Neutrophil (primary cell): ENCODE data around the gene GABRQ.

Experiments used
- H3K27ac ChIP-seq: fragments of 200-600 bp; sonication (generic); 2 replicates; pipeline ENCODE4 v1.5.1; 2016; ENCODE audit warnings: mild to moderate bottlenecking, moderate library complexity
- H3K27me3 ChIP-seq: fragments of 200-600 bp; sonication (generic); 2 replicates; pipeline ENCODE4 v1.6.0; 2016; ENCODE audit warnings: mild to moderate bottlenecking
- H3K36me3 ChIP-seq: fragments of 200-600 bp; sonication (generic); 2 replicates; pipeline ENCODE4 v1.5.1; 2017
- H3K4me1 ChIP-seq, 2 experiments: fragments of 200-600 bp in 1 of 2; sonication (generic) in 1 of 2; 1 replicate in 1 of 2; 2 replicates in 1 of 2; pipeline versions ENCODE4 v1.5.1 to v1.6.1; 2013 to 2016; ENCODE audit warnings: low read depth in 1 of 2, low read length in 1 of 2, mild to moderate bottlenecking in 1 of 2, moderate library complexity in 1 of 2; ENCODE audit not compliant: control insufficient read depth in 1 of 2, insufficient read depth in 1 of 2
- H3K4me3 ChIP-seq, 2 experiments: fragments of 200-600 bp in 1 of 2; sonication (generic) in 1 of 2; 1 replicate in 1 of 2; 2 replicates in 1 of 2; pipeline ENCODE4 v1.5.1; 2013 to 2016; ENCODE audit warnings: low read depth in 1 of 2, low read length in 1 of 2, mild to moderate bottlenecking in 1 of 2, moderate library complexity in 1 of 2
- H3K9me3 ChIP-seq: fragments of 200-600 bp; sonication (generic); 2 replicates; pipeline ENCODE4 v1.5.1; 2016
- TF ChIP-seq, protein P1 (sequence below): fragments of 200-600 bp; sonication (generic); IDR thresholded peaks from 2 replicates; pipeline ENCODE4 v1.5.1; 2016; ENCODE audit warnings: antibody characterized with exemption

Gene GABRQ

GRCh38 chrX:152640034-152640818, 2.5 kb downstream of the GABRQ start:
- peaks cover 43% of the 10 kb centered on the region for H3K27me3 ChIP-seq
- no peaks in the 10 kb centered on the region for H3K9me3 ChIP-seq
- TF ChIP-seq, protein P1, sequence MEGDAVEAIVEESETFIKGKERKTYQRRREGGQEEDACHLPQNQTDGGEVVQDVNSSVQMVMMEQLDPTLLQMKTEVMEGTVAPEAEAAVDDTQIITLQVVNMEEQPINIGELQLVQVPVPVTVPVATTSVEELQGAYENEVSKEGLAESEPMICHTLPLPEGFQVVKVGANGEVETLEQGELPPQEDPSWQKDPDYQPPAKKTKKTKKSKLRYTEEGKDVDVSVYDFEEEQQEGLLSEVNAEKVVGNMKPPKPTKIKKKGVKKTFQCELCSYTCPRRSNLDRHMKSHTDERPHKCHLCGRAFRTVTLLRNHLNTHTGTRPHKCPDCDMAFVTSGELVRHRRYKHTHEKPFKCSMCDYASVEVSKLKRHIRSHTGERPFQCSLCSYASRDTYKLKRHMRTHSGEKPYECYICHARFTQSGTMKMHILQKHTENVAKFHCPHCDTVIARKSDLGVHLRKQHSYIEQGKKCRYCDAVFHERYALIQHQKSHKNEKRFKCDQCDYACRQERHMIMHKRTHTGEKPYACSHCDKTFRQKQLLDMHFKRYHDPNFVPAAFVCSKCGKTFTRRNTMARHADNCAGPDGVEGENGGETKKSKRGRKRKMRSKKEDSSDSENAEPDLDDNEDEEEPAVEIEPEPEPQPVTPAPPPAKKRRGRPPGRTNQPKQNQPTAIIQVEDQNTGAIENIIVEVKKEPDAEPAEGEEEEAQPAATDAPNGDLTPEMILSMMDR = no peak
- H3K27ac ChIP-seq = no peak overlapping the region
- H3K4me3 ChIP-seq = no peak overlapping the region
- H3K36me3 ChIP-seq = no peaks in the 10 kb centered on the region
- H3K4me1 ChIP-seq = no peaks in the 10 kb centered on the region

GRCh38 chrX:152641256-152641875, 3.7 kb downstream of the GABRQ start:
- Histone ChIP-seq H3K27me3 (peaks cover 32% of the 10 kb centered on the region), H3K4me3 (no peak overlapping the region), H3K27ac (no peak overlapping the region), H3K36me3 (no peaks in the 10 kb centered on the region), H3K4me1 (no peaks in the 10 kb centered on the region), H3K9me3 (no peaks in the 10 kb centered on the region)
- TF ChIP-seq, protein P1 = no peak

DNA sequence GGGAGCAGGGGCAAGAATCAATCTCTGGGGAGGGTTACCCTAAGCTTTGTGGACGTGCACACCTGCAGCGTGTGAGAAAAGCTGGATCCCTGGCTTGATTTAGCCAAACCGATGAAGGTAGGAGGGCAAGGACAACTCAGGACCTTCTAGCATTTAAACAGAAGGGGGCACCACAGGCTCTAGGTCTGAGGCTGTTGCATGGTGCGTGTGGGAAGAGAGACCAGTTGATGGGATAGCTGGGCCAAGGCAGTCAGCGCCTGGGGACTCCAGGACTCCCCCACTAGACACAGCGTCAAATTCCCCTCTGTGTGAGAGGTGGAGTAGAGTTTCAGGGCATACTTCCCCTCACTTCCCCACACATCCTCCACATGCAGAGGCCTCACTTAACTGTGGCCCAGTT, 4.3 kb downstream of the GABRQ start:
- Histone ChIP-seq H3K9me3 (no peaks in the 10 kb centered on the region), H3K4me1 (no peaks in the 10 kb centered on the region), H3K27me3 (peaks cover 25% of the 10 kb centered on the region), H3K27ac (no peak overlapping the region), H3K4me3 (no peak overlapping the region), H3K36me3 (no peaks in the 10 kb centered on the region)
- TF ChIP-seq, protein P1 = no peak

DNA sequence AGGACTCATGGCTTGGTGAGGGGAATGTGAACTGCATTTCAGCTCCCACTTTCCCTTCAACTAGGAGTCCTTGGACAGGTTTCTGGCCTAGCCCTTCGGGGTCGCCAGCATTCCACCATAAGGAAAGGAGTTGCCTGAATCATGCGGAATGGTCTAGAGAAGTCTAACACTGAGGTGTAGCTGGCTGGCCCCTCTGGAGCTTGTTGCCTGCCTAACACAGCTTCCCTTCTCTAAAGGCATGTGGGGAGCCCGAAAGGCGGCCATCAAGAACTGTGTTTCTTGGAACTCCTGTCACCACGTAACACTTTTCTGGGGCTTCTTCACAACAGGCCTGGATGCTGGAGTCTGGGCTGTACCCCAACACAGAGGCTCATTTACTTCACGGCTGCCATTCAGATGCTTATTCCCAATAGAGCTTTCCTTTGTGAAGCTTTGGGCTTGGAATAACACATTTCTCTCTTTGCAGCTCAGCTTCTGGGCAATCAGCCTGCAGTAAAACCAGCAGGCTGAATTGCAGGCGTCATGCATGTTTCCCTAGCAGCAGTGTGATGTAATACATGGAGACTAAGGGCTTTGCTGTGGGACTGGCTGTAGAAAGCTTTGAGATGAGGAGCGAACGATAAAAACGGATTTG, 5.4 kb downstream of the GABRQ start:
- H3K27me3 ChIP-seq = peaks cover 15% of the 10 kb centered on the region
- H3K4me3 ChIP-seq = no peak overlapping the region
- no peak overlapping the region for H3K27ac ChIP-seq
- no peaks in the 10 kb centered on the region for H3K36me3 ChIP-seq
- no peaks in the 10 kb centered on the region for H3K9me3 ChIP-seq
- H3K4me1 ChIP-seq = no peaks in the 10 kb centered on the region
- TF ChIP-seq, protein P1 = no peak

DNA sequence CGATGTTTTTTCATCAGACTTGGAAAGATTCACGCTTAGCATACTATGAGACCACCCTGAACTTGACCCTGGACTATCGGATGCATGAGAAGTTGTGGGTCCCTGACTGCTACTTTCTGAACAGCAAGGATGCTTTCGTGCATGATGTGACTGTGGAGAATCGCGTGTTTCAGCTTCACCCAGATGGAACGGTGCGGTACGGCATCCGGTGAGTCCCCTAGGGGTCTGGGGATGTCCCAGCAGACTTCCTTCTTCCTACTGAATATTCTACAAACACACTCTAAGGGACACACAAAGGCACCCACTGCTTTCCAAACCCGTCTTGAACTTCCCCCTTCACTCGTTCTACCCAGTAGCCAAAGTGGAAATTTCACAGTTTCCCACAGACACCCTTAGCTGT, 9.3 kb downstream of the GABRQ start:
- Histone ChIP-seq H3K27me3 (no peaks in the 10 kb centered on the region), H3K27ac (no peak overlapping the region), H3K4me1 (no peaks in the 10 kb centered on the region), H3K36me3 (no peaks in the 10 kb centered on the region), H3K4me3 (no peak overlapping the region), H3K9me3 (no peaks in the 10 kb centered on the region)
- TF ChIP-seq, protein P1 = no peak
